ENCODE results near the gene ADCK2.
"Not testable (repeated sequence)": the region's sequence is repeated elsewhere in the genome, so short reads cannot be mapped to it uniquely, and the experiment has no call there.

Gene ADCK2

GRCh38 chr7:140734096-140734495, 61.4 kb downstream of the ADCK2 start:
- FAIRE-seq (no peak), DNase-seq (ENCODE audit: low spot score) (no peak)

- FAIRE-seq (no peak), DNase-seq (ENCODE audit: low spot score) (no peak)
These were observed 62.0 kb downstream of the ADCK2 start for GRCh38 chr7:140734729-140735128.

GRCh38 chr7:140738280-140738679, 65.5 kb downstream of the ADCK2 start:
- FAIRE-seq, result no peak
- no peak for DNase-seq (ENCODE audit: low spot score)

GRCh38 chr7:140743255-140743654, 70.5 kb downstream of the ADCK2 start:
- FAIRE-seq; DNase-seq (ENCODE audit: low spot score): not testable (repeated sequence)

GRCh38 chr7:140744005-140744404, 71.3 kb downstream of the ADCK2 start:
- FAIRE-seq, result no peak
- DNase-seq (ENCODE audit: low spot score), result no peak

Data from RCC 7860 (cell line).